ENCODE measurements around the gene SLC26A11.
"Not testable (repeated sequence)": the region's sequence is repeated elsewhere in the genome, so short reads cannot be mapped to it uniquely, and the experiment has no call there.

SLC26A11 gene

GRCh38 chr17:80287806-80288567 is 67.8 kb downstream of the SLC26A11 start:
- DNase-seq, result no peak

GRCh38 chr17:80289616-80290015 is 69.4 kb downstream of the SLC26A11 start:
- peak; percentile 97 for DNase-seq

- DNase-seq, result no peak
These were observed 69.9 kb downstream of the SLC26A11 start for GRCh38 chr17:80290156-80290555.

- no peak for DNase-seq
These were observed 71.0 kb downstream of the SLC26A11 start for GRCh38 chr17:80291260-80291659.

- DNase-seq, result no peak
These were observed 71.7 kb downstream of the SLC26A11 start for GRCh38 chr17:80291691-80292487.

GRCh38 chr17:80292521-80292971 is 72.3 kb downstream of the SLC26A11 start:
- no peak for DNase-seq

GRCh38 chr17:80294210-80294609 is 74.0 kb downstream of the SLC26A11 start:
- no peak for DNase-seq

- no peak for DNase-seq
These were observed 74.4 kb downstream of the SLC26A11 start for GRCh38 chr17:80294653-80295052.

GRCh38 chr17:80295146-80295545 is 74.9 kb downstream of the SLC26A11 start:
- DNase-seq, result no peak

GRCh38 chr17:80295559-80295958 is 75.3 kb downstream of the SLC26A11 start:
- DNase-seq, result no peak

GRCh38 chr17:80296221-80296620 is 76.0 kb downstream of the SLC26A11 start:
- DNase-seq, result no peak

GRCh38 chr17:80297996-80298560 is 77.9 kb downstream of the SLC26A11 start:
- no peak for DNase-seq

GRCh38 chr17:80299350-80300100 is 79.3 kb downstream of the SLC26A11 start:
- DNase-seq, result not testable (repeated sequence)

- not testable (repeated sequence) for DNase-seq
These were observed 80.5 kb downstream of the SLC26A11 start for GRCh38 chr17:80300756-80301155.

All from NCI-H2171 treated with DMSO at 0.1 percent for 48 hours (cell line).